Measurements from ENCODE around the gene PSAP. TPM values are rescaled to one million over a fixed set of nuclear protein-coding genes. Genes with fewer than 3 reads are reported as not detected.

The PSAP gene
- polyA plus RNA-seq, 2 of the 4 experiments (the other 2 are of a cell fraction), result 690 to 1,519 TPM

DNA sequence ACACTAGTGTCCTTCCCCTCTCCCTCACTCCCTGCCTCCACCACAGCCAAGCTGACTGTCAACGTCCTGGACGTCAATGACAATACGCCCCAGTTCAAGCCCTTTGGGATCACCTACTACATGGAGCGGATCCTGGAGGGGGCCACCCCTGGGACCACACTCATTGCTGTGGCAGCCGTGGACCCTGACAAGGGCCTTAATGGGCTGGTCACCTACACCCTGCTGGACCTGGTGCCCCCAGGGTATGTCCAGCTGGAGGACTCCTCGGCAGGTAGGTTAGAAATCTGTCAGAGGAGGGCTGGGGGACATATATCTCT, 52.8 kb downstream of the PSAP start:
- CTCF ChIA-PET, result interaction anchor here (1.0 to 1.8 kb wide), 4 partner anchors 25 to 98 kb away, joined by 3 to 6 read pairs (median 4); partner anchors contain the start of gene VSIR
- WGBS (ENCODE audit: missing lambda C conversion rate), result 75% methylated on average over 4 of the region's 6 CpGs
- no peak for FAIRE-seq

DNA sequence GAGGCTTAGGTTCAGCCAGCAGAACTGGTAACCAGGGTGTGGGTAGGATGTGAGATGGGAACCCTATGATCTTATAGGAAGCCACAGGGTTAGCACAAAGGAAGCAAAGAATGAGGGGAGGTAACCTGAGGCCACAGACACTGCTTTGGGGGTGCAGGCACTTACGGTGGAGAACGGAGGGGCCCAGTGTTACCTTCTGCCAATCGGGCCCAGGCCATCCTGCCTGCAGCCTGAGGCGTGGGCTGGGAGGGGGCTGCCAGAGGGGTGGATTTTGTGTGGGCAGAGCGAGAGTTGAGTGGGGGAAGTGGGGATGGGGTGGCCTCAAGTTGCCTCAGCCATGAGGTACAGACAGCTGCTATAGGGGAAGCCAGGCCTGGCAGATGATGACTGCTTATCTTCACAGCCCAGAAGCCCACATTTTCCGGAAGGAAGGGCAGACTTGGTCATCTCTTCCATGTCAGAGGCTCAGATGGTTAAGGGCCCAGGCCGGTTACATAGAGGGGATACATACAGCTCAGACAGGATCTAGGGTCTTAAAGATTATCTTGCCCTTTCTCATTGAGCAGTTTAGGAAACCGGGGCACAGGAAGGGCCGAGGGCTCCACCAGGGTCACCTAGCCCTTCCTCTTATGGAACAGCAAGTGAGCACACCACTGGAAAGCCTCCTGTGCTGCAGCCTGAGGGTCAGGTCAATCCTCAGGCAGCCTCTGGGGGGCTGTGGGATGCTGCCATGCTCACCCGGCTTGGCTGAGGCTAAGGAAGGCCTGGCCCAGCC, 53.3 kb downstream of the PSAP start:
- 37% methylated on average over 9 of the region's 10 CpGs for WGBS (ENCODE audit: missing lambda C conversion rate)
- ChIA-PET POLR2A (no interaction called here), CTCF (interaction anchor here (1.2 to 1.8 kb wide), 4 partner anchors 24 to 99 kb away, joined by 3 to 6 read pairs (median 4); partner anchors contain the start of gene VSIR)
- no peaks in the 10 kb centered on the region; the same call in 2 of the 3 replicates for H3K9me3 ChIP-seq
- ATAC-seq (peak in 1 of 2 experiments; percentile 16; a peak in 1 of 6 replicates), DNase-seq (ENCODE audit: low read depth in 1 of 2, low spot score in 1 of 2) (no peak), FAIRE-seq (no peak)
- no peak overlapping the region for H3K27ac ChIP-seq
- TF ChIP-seq ESRRA (IDR thresholded peaks at IDR 0.05; ENCODE audit: borderline replicate concordance, low read length) (no peak), HDAC2 (IDR thresholded peaks at IDR 0.05) (no peak), EP300 (IDR thresholded peaks at IDR 0.05) (no peak), E2F6 (IDR thresholded peaks at IDR 0.05; ENCODE audit: borderline replicate concordance, low read depth) (no peak), SREBF2 (IDR thresholded peaks at IDR 0.05) (no peak), ZC3H11A (IDR thresholded peaks at IDR 0.05) (no peak), CBX8 (IDR thresholded peaks at IDR 0.05) (no peak)
- peaks cover 7% of the 10 kb centered on the region; the same call in 1 of the 3 replicates for H3K4me1 ChIP-seq
- H3K4me3 ChIP-seq, result no peak overlapping the region
- no peak overlapping the region for H3K4me2 ChIP-seq

More for the DNA sequence above, 52.8 kb downstream of the PSAP start:
- Histone ChIP-seq H3K4me1 (peaks cover 7% of the 10 kb centered on the region; the same call in 1 of the 3 replicates), H3K27ac (no peak overlapping the region), H3K4me2 (no peak overlapping the region), H3K9me3 (no peaks in the 10 kb centered on the region; the same call in 2 of the 3 replicates), H3K4me3 (no peak overlapping the region)
- no peak for DNase-seq (ENCODE audit: low read depth in 1 of 2, low spot score in 1 of 2)
- ATAC-seq, result no peak
- TF ChIP-seq HOXA7 (CRISPR knock-in tag; IDR thresholded peaks at IDR 0.05) (no peak), MAZ (IDR thresholded peaks at IDR 0.05; ENCODE audit: borderline replicate concordance, low read depth, low read length) (no peak)
- POLR2A ChIA-PET, result no interaction called here

DNA sequence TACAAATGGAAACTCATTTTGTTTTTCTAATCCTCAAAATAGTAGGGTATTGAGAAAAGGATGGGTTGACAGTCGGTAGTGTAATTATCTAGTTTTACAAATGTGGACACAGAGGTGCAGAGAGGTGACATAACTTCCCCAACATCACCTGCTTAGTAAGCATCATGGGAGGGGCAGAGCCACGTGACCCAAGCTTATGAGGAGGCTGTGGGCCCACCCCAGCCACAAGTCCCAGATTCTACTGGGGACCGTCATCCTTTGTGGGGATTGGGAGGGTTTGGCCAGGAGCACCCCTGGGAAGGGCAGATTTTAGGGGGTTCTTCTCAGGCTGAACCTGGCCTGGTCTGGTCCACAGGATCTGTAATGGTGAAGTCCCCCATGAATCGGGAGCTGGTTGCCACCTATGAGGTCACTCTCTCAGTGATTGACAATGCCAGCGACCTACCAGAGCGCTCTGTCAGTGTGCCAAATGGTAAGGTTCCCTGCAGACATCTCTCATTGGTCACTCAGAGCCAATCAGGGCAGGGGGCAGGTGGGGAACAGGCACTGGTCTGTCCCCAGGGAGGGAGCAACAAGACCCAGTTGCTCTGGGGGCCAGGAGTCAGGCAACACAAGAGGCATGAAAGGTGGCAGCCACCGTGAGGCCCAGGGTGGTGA, 54.2 kb downstream of the PSAP start:
- ChIA-PET POLR2A (no interaction called here), CTCF (interaction anchor here (1.2 to 1.6 kb wide), 3 partner anchors 39 to 482 kb away, joined by 3 to 4 read pairs (median 3); no protein-coding TSS in a partner anchor)
- no peak overlapping the region for H3K4me3 ChIP-seq
- no peak; a peak in 1 of 6 replicates for ATAC-seq
- FAIRE-seq, result no peak
- TF ChIP-seq GATA3 (IDR thresholded peaks at IDR 0.05; ENCODE audit: borderline replicate concordance) (no peak), HOXB5 (CRISPR knock-in tag; IDR thresholded peaks at IDR 0.05) (no peak), EHMT2 (IDR thresholded peaks at IDR 0.05; ENCODE audit: low read depth) (no peak), HOXB13 (CRISPR knock-in tag; IDR thresholded peaks at IDR 0.05; ENCODE audit: low read depth) (no peak), FOSB (CRISPR knock-in tag; IDR thresholded peaks at IDR 0.05) (no peak), TFCP2L1 (CRISPR knock-in tag; IDR thresholded peaks at IDR 0.05) (no peak), EHF (CRISPR knock-in tag; IDR thresholded peaks at IDR 0.05) (no peak), POLR2A (IDR thresholded peaks at IDR 0.05; ENCODE audit: low read length) (no peak), TP53 (CRISPR knock-in tag; IDR thresholded peaks at IDR 0.05) (no peak), CHD4 (IDR thresholded peaks at IDR 0.05; ENCODE audit: borderline replicate concordance) (no peak), HES2 (IDR thresholded peaks at IDR 0.05) (no peak), JUNB (IDR thresholded peaks at IDR 0.05) (no peak), CBX2 (IDR thresholded peaks at IDR 0.05; ENCODE audit: borderline replicate concordance, low read depth) (no peak), SMC3 (IDR thresholded peaks at IDR 0.05) (no peak), HDAC2 (IDR thresholded peaks at IDR 0.05) (no peak)
- TF ChIP-seq, protein P1, sequence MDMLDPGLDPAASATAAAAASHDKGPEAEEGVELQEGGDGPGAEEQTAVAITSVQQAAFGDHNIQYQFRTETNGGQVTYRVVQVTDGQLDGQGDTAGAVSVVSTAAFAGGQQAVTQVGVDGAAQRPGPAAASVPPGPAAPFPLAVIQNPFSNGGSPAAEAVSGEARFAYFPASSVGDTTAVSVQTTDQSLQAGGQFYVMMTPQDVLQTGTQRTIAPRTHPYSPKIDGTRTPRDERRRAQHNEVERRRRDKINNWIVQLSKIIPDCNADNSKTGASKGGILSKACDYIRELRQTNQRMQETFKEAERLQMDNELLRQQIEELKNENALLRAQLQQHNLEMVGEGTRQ (IDR thresholded peaks at IDR 0.05), result no peak
- TF ChIP-seq, protein P2, sequence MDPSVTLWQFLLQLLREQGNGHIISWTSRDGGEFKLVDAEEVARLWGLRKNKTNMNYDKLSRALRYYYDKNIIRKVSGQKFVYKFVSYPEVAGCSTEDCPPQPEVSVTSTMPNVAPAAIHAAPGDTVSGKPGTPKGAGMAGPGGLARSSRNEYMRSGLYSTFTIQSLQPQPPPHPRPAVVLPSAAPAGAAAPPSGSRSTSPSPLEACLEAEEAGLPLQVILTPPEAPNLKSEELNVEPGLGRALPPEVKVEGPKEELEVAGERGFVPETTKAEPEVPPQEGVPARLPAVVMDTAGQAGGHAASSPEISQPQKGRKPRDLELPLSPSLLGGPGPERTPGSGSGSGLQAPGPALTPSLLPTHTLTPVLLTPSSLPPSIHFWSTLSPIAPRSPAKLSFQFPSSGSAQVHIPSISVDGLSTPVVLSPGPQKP (IDR thresholded peaks at IDR 0.05; ENCODE audit: low read depth, low read length), result no peak
- TF ChIP-seq, protein P3, sequence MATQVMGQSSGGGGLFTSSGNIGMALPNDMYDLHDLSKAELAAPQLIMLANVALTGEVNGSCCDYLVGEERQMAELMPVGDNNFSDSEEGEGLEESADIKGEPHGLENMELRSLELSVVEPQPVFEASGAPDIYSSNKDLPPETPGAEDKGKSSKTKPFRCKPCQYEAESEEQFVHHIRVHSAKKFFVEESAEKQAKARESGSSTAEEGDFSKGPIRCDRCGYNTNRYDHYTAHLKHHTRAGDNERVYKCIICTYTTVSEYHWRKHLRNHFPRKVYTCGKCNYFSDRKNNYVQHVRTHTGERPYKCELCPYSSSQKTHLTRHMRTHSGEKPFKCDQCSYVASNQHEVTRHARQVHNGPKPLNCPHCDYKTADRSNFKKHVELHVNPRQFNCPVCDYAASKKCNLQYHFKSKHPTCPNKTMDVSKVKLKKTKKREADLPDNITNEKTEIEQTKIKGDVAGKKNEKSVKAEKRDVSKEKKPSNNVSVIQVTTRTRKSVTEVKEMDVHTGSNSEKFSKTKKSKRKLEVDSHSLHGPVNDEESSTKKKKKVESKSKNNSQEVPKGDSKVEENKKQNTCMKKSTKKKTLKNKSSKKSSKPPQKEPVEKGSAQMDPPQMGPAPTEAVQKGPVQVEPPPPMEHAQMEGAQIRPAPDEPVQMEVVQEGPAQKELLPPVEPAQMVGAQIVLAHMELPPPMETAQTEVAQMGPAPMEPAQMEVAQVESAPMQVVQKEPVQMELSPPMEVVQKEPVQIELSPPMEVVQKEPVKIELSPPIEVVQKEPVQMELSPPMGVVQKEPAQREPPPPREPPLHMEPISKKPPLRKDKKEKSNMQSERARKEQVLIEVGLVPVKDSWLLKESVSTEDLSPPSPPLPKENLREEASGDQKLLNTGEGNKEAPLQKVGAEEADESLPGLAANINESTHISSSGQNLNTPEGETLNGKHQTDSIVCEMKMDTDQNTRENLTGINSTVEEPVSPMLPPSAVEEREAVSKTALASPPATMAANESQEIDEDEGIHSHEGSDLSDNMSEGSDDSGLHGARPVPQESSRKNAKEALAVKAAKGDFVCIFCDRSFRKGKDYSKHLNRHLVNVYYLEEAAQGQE (IDR thresholded peaks at IDR 0.05), result no peak
- no peak overlapping the region for H3K27ac ChIP-seq
- peak in 1 of 2 experiments; percentile 38 for DNase-seq (ENCODE audit: low read depth in 1 of 2, low spot score in 1 of 2)
- H3K4me2 ChIP-seq, result no peak overlapping the region
- peaks cover 7% of the 10 kb centered on the region; the same call in 1 of the 3 replicates for H3K4me1 ChIP-seq
- no peaks in the 10 kb centered on the region; the same call in 2 of the 3 replicates for H3K9me3 ChIP-seq
- 49% methylated on average over 7 of the region's 7 CpGs for WGBS (ENCODE audit: missing lambda C conversion rate)
